OCI-LY3 (cell line): Measurements from ENCODE around the gene RAB12.

Source experiments
- H2AFZ ChIP-seq: fragments of 200-600, 300-600 bp; shearing (Covaris generic); 2 replicates; pipeline ENCODE4 v1.6.0; 2014; ENCODE audit warnings: antibody characterized with exemption, low read depth, low read length
- H3K27ac ChIP-seq: fragments of 200-600, 300-600 bp; sonication (generic); 2 replicates; pipeline ENCODE4 v1.5.1; 2014; ENCODE audit warnings: mild to moderate bottlenecking, low read length, moderate library complexity, mixed read lengths
- H3K27me3 ChIP-seq: fragments of 200-600, 300-600 bp; sonication (generic); 2 replicates; pipeline ENCODE4 v1.6.1; 2014; ENCODE audit warnings: low read depth, low read length, mixed read lengths
- H3K36me3 ChIP-seq: fragments of 200-600, 300-600 bp; sonication (generic); replicated peaks from 2 replicates; pipeline ENCODE3; 2014; ENCODE audit warnings: low read depth, low read length, mixed read lengths
- H3K4me1 ChIP-seq: fragments of 300-600, 200-600 bp; sonication (generic); 2 replicates; pipeline ENCODE4 v1.6.1; 2014; ENCODE audit warnings: low read length, mixed read lengths
- H3K4me2 ChIP-seq: fragments of 200-600, 300-600 bp; sonication (generic); 2 replicates; pipeline ENCODE4 v1.6.1; 2014; ENCODE audit warnings: low read length, mixed read lengths
- H3K4me3 ChIP-seq: fragments of 300-600, 200-600 bp; sonication (generic); 2 replicates; pipeline ENCODE4 v1.5.1; 2014; ENCODE audit warnings: antibody characterized with exemption, mild to moderate bottlenecking, low read length, moderate library complexity
- H3K79me2 ChIP-seq: fragments of 300-600, 200-600 bp; shearing (Covaris generic); 2 replicates; pipeline ENCODE4 v1.6.1; 2014; ENCODE audit warnings: mild to moderate bottlenecking, low read length, mixed read lengths
- H3K9ac ChIP-seq: fragments of 300-600, 200-600 bp; shearing (Covaris generic); 2 replicates; pipeline ENCODE4 v1.6.0; 2014; ENCODE audit warnings: mild to moderate bottlenecking, low read length, moderate library complexity
- H3K9me3 ChIP-seq: fragments of 200-600, 300-600 bp; shearing (Covaris generic); 2 replicates; pipeline ENCODE4 v1.6.1; 2014; ENCODE audit warnings: low read length, mixed read lengths; ENCODE audit not compliant: insufficient read depth
- H4K20me1 ChIP-seq: fragments of 200-600, 300-600 bp; sonication (generic); 2 replicates; pipeline ENCODE4 v1.6.1; 2016; ENCODE audit warnings: low read length, mixed read lengths; ENCODE audit not compliant: insufficient read depth
- CTCF ChIP-seq: fragments of 200-600, 300-600 bp; sonication (generic); IDR thresholded peaks from 2 replicates; pipeline ENCODE4 v1.5.1; 2014; ENCODE audit warnings: antibody characterized with exemption, low read length, low read depth
- EZH2phosphoT487 ChIP-seq: fragments of 200-600 bp; shearing (Covaris generic); IDR thresholded peaks from 2 replicates; pipeline ENCODE4 v1.6.1; 2018; ENCODE audit warnings: antibody characterized with exemption, mixed run types, low read depth

Gene RAB12

GRCh38 chr18:8685141-8685913 is 76.1 kb downstream of the RAB12 start:
- Histone ChIP-seq H3K4me2 (no peak overlapping the region), H3K79me2 (no peaks in the 10 kb centered on the region), H3K9ac (no peak overlapping the region), H3K4me3 (no peak overlapping the region), H4K20me1 (no peaks in the 10 kb centered on the region), H3K4me1 (no peaks in the 10 kb centered on the region), H3K36me3 (no peaks in the 10 kb centered on the region), H3K27ac (no peak overlapping the region), H3K9me3 (no peaks in the 10 kb centered on the region), H3K27me3 (no peaks in the 10 kb centered on the region), H2AFZ (no peak overlapping the region)
- TF ChIP-seq CTCF: no peak
- TF ChIP-seq EZH2phosphoT487: no peak

DNA sequence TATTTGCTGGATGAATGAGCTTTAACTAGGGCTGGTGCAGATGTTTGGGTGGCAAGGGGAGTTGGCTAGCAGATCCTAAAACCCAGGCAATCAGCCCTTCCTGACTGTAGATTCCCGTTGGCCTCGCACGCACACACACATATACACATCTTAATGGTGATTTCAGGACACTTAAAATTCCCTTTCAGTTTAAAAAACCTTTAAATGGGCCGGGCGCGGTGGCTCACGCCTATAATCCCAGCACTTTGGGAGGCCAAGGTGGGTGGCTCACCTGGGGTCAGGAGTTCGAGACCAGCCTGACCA is 76.6 kb downstream of the RAB12 start:
- Histone ChIP-seq H3K9me3 (no peaks in the 10 kb centered on the region), H3K4me3 (no peak overlapping the region), H3K4me2 (no peak overlapping the region), H3K36me3 (no peaks in the 10 kb centered on the region), H4K20me1 (no peaks in the 10 kb centered on the region), H3K27ac (no peak overlapping the region), H3K4me1 (no peaks in the 10 kb centered on the region), H2AFZ (no peak overlapping the region), H3K27me3 (no peaks in the 10 kb centered on the region), H3K79me2 (no peaks in the 10 kb centered on the region), H3K9ac (no peak overlapping the region)
- TF ChIP-seq CTCF (no peak), EZH2phosphoT487 (no peak)

DNA sequence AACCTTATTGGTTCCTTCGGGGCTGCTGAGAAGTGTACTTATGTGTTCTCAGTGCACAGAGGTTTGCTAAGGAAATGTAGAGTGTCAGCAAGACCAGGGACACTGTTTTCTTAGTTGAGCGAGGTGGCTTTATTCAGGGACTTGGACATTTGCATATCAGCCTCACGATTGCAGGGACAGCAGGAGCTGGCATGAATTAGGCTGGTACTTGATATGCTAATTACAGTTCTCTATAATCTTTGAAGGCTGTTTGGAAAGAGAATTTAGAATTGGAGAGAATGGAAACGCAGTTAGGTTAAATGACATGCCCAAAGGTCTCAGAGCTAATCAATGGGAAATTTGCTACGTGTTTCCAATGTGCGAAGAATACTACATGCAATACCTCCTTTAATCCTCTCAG is 77.4 kb downstream of the RAB12 start:
- H3K27ac ChIP-seq: no peak overlapping the region
- TF ChIP-seq CTCF: no peak
- no peak for TF ChIP-seq EZH2phosphoT487
- no peak overlapping the region for H3K9ac ChIP-seq

DNA sequence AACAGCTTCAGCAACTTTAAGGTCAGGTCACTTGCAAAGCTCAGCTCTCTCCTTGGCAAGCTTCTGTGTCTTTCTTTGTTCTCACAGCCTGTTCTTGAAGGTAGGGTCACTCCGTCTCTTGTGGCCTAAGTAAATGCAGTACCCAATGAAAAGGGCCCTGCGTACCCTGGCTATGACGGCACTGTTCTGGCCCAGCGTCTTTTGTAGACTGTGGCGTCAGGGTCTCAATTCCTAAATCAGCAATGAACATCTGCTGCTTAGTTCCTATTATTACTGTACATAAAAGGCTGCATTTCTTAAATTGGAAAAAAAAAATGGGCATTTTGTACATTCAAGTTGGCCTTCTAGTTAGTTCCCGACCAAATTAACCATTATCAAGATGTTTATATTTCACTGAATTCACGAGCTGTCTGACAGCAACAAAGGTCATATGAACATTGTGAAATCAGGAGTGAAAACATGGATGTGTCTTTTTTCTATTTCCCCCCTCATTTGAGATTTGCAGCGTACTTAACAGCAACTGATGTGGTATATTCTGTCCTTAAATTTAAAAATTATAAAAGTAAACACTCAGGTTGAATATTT is 79.1 kb downstream of the RAB12 start:
- H3K4me3 ChIP-seq: no peak overlapping the region
- H2AFZ ChIP-seq: peak overlapping the region; percentile 1; the same call in 1 of the 2 replicates
- H3K79me2 ChIP-seq: no peaks in the 10 kb centered on the region
- H3K9ac ChIP-seq: no peak overlapping the region
- H3K4me2 ChIP-seq: no peak overlapping the region
- no peak overlapping the region for H3K27ac ChIP-seq
- no peaks in the 10 kb centered on the region for H4K20me1 ChIP-seq
- no peaks in the 10 kb centered on the region for H3K4me1 ChIP-seq
- H3K36me3 ChIP-seq: no peaks in the 10 kb centered on the region
- H3K9me3 ChIP-seq: no peaks in the 10 kb centered on the region
- no peak for TF ChIP-seq EZH2phosphoT487
- TF ChIP-seq CTCF: no peak
- H3K27me3 ChIP-seq: no peaks in the 10 kb centered on the region

More for the DNA sequence above, 77.4 kb downstream of the RAB12 start:
- no peaks in the 10 kb centered on the region for H3K9me3 ChIP-seq
- H3K36me3 ChIP-seq: no peaks in the 10 kb centered on the region
- no peaks in the 10 kb centered on the region for H3K27me3 ChIP-seq
- H3K4me2 ChIP-seq: no peak overlapping the region
- H2AFZ ChIP-seq: no peak overlapping the region
- no peak overlapping the region for H3K4me3 ChIP-seq
- H3K79me2 ChIP-seq: no peaks in the 10 kb centered on the region
- no peaks in the 10 kb centered on the region for H4K20me1 ChIP-seq
- H3K4me1 ChIP-seq: no peaks in the 10 kb centered on the region
